Measurements from ENCODE around the gene ZNF22. TPM values are rescaled to one million over a fixed set of nuclear protein-coding genes. Genes with fewer than 3 reads are reported as not detected.

The ZNF22 gene
- polyA plus RNA-seq (2011; rRNA removed) (17.4 and 23.4 TPM in 2 replicates), polyA minus RNA-seq (2011; rRNA and poly(A)+ RNA removed) (4.7 and 7.9 TPM in 2 replicates)

DNA sequence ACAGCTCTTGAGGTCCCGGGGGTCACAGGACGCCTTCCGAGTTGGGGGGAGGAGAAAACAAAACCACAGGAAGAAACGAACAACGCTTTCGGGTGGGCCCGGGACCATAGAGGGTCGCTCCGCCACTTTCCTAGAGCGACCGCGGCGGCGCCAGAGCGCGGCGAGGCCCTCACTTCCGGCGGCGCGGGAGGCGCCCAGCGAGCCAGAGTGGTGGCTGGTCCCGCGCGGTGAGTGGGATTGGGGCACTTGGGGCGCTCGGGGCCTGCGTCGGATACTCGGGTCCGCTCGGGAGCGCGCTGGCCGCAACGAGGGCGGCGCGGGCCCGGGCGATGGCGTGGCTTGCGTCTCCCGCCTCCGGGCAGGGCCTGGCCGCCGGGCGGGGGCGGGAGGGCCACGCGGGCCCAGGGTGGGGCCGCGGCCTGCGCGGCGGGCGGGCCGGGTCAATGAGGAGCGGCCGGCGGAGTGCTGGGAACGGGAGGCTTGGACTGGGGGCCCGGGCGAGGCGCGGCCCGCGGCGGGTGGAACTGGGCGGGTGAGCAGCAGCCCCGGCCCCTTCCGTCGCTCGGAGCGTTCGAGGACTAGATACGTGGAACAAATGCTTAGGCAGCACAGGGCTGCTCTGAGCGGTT, at the start of gene ZNF22:
Gene ZNF22 (plus strand): TSS at position 172 of the 629 bp plus-strand sequence. CDS start 2,446 bp downstream, outside the sequence.
- ChIA-PET POLR2A (interaction anchor here (0.8 to 1.4 kb wide), 5 partner anchors 14 to 22 kb away, joined by 3 to 10 read pairs (median 3); partner anchors contain the start of gene DEPP1), CTCF (interaction anchor here (2.5 kb wide), 1 partner anchor 68 kb away, joined by 8 read pairs; no protein-coding TSS in a partner anchor)
- Histone ChIP-seq H3K9me3 (ENCODE audit: control insufficient read depth, insufficient read depth, low read length) (peaks cover 6% of the 10 kb centered on the region; the same call in 1 of the 2 replicates), H3K4me3 (ENCODE audit: low read depth, low read length) (peak within 1 kb of the TSS; percentile 57), H3K27me3 (ENCODE audit: control insufficient read depth, insufficient read depth, low read length) (no peaks in the 10 kb centered on the region), H3K27ac (ENCODE audit: low read depth, low read length) (peak within 1 kb of the TSS; percentile 85)
- TF ChIP-seq, protein P1, sequence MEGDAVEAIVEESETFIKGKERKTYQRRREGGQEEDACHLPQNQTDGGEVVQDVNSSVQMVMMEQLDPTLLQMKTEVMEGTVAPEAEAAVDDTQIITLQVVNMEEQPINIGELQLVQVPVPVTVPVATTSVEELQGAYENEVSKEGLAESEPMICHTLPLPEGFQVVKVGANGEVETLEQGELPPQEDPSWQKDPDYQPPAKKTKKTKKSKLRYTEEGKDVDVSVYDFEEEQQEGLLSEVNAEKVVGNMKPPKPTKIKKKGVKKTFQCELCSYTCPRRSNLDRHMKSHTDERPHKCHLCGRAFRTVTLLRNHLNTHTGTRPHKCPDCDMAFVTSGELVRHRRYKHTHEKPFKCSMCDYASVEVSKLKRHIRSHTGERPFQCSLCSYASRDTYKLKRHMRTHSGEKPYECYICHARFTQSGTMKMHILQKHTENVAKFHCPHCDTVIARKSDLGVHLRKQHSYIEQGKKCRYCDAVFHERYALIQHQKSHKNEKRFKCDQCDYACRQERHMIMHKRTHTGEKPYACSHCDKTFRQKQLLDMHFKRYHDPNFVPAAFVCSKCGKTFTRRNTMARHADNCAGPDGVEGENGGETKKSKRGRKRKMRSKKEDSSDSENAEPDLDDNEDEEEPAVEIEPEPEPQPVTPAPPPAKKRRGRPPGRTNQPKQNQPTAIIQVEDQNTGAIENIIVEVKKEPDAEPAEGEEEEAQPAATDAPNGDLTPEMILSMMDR (IDR thresholded peaks at IDR 0.05; ENCODE audit: low read depth, low read length) = peak; percentile 18; the same call in 1 of the 2 replicates
- no peak for DNase-seq (ENCODE audit: low read depth, low spot score)

DNA sequence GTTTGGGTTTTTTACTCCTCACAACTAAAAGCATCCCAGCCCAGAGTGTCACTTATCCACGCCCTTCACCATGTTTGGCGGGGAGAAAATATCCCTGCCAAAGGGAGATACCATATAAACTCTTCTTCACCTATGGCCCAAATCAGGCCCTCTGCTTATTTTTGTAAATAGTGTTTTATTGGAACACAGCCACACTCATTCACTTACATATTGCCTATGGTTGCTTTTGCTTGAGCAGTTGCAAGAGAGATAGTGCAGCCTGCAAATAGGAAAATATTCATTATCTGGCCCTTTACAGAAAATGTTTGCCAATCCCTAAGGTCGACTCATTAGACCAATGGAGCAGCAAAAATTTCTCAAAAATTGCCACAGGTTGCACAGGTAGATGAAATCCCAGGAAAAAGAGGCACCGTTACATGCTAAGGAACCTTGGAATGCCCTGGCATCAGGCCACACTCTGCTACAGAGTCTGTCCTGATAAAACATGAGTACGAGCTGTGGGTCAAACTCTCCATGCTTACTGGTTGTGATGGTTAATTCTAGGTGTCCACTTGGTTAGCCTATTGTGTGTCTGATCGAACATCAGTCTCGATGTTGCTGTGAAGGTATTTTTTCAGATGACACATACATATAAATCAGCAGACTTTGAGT, 49.0 kb upstream of the ZNF22 start:
- Histone ChIP-seq H3K27ac (ENCODE audit: low read depth, low read length) (no peak overlapping the region), H3K27me3 (ENCODE audit: control insufficient read depth, insufficient read depth, low read length) (peaks cover 2% of the 10 kb centered on the region), H3K9me3 (ENCODE audit: control insufficient read depth, insufficient read depth, low read length) (no peaks in the 10 kb centered on the region), H3K4me3 (ENCODE audit: low read depth, low read length) (no peak overlapping the region)
- DNase-seq (ENCODE audit: low read depth, low spot score) = no peak
- TF ChIP-seq, protein P1 (IDR thresholded peaks at IDR 0.05; ENCODE audit: low read depth, low read length) = no peak
- ChIA-PET CTCF (interaction anchor here (0.8 to 2.2 kb wide), 2 partner anchors 15 to 20 kb away, joined by 3 to 8 read pairs; no protein-coding TSS in a partner anchor), POLR2A (interaction anchor here (1.6 kb wide), 1 partner anchor 29 kb away, joined by 3 read pairs; no protein-coding TSS in a partner anchor)

DNA sequence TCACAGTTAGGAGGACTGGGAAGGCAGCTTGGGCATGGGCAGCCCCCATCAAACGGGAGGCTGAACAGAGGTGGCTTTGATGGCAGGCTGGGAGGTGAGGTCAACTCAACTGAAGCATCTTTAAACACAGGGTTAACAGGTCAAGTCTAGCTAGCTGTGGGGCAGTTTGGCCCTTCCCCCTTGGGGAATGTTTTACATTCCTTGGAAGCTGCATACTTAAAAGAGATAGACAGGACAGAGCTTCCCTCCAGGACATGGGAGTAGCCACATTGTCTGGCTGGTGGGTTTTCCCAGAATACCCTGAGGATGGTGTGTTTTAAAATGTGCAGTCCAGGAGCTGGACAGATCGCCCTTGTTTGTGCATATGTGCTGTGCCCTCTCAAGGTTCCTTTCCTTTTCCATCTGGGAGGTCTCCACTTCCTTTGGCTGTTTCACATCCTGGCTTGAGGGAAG, 47.9 kb upstream of the ZNF22 start:
- peaks cover 2% of the 10 kb centered on the region for H3K27me3 ChIP-seq (ENCODE audit: control insufficient read depth, insufficient read depth, low read length)
- H3K9me3 ChIP-seq (ENCODE audit: control insufficient read depth, insufficient read depth, low read length) = no peaks in the 10 kb centered on the region
- ChIA-PET POLR2A (interaction anchor here (1.6 kb wide), 1 partner anchor 28 kb away, joined by 3 read pairs; no protein-coding TSS in a partner anchor), CTCF (interaction anchor here (0.8 to 2.2 kb wide), 3 partner anchors 14 to 21 kb away, joined by 3 to 8 read pairs (median 5); no protein-coding TSS in a partner anchor)
- no peak overlapping the region for H3K4me3 ChIP-seq (ENCODE audit: low read depth, low read length)
- no peak for DNase-seq (ENCODE audit: low read depth, low spot score)
- H3K27ac ChIP-seq (ENCODE audit: low read depth, low read length) = no peak overlapping the region
- TF ChIP-seq, protein P1 (IDR thresholded peaks at IDR 0.05; ENCODE audit: low read depth, low read length) = no peak

DNA sequence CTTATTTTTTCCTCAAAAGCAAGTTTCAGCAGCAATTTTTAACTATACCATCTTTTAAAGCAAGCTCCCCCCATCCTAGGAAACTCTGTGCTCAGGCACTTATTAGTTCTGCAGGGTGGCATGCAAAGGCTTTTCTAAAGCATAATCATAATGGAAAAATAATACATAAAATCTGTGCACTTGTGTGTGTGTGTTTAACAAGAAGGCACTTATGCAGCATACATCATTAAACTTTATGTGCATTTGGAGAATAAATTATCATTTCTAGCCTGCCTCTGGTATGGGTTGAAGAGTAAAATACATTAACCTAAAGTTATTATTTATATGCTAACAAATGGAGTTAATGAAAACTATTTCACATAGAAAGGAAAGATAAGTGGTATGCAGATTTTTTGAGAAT, 46.7 kb upstream of the ZNF22 start:
- Histone ChIP-seq H3K4me3 (ENCODE audit: low read depth, low read length) (no peak overlapping the region), H3K9me3 (ENCODE audit: control insufficient read depth, insufficient read depth, low read length) (no peaks in the 10 kb centered on the region), H3K27ac (ENCODE audit: low read depth, low read length) (no peak overlapping the region), H3K27me3 (ENCODE audit: control insufficient read depth, insufficient read depth, low read length) (no peaks in the 10 kb centered on the region)
- no peak for DNase-seq (ENCODE audit: low read depth, low spot score)
- ChIA-PET CTCF (interaction anchor here (1.6 to 2.2 kb wide), 2 partner anchors 13 to 22 kb away, joined by 5 to 8 read pairs; no protein-coding TSS in a partner anchor), POLR2A (no interaction called here)
- TF ChIP-seq, protein P1 (IDR thresholded peaks at IDR 0.05; ENCODE audit: low read depth, low read length) = no peak

All from AG04450 (cell line).